HEK293T (cell line): ENCODE measurements around the gene ACP3.

Source experiments
- CTCF ChIA-PET: fragments of 350-600 bp; formaldehyde crosslinking; extraction: SDS; loops from one replicate; lab custom pipeline; 2021; ENCODE audit warnings: antibody characterized with exemption, inconsistent platforms; lab: Yijun Ruan, JAX
- POLR2A ChIA-PET: fragments of 350-600 bp; formaldehyde crosslinking; extraction: SDS; loops from one replicate; lab custom pipeline; 2020; ENCODE audit warnings: antibody characterized with exemption, inconsistent platforms; lab: Yijun Ruan, JAX
- DNase-seq: peaks from one replicate; pipeline ENCODE4 v3.0.0; 2012; ENCODE audit warnings: mixed read lengths; ENCODE audit errors: extremely low spot score
- ARNT ChIP-seq: fragments of 450-650 bp; IDR thresholded peaks from 2 replicates; pipeline ENCODE4 v1.6.1; 2017; ENCODE audit warnings: mild to moderate bottlenecking
- BHLHE40 ChIP-seq: fragments of 450-650 bp; IDR thresholded peaks from 2 replicates; pipeline ENCODE4 v1.6.1; 2016; ENCODE audit warnings: mild to moderate bottlenecking, moderate library complexity, borderline replicate concordance
- CTBP1 ChIP-seq: fragments of 450-650 bp; IDR thresholded peaks from 2 replicates; pipeline ENCODE4 v1.6.1; 2016; ENCODE audit warnings: borderline replicate concordance
- ELF4 ChIP-seq: fragments of 450-650 bp; IDR thresholded peaks from 2 replicates; pipeline ENCODE4 v1.6.1; 2017; ENCODE audit warnings: antibody characterized with exemption
- FOXA1 ChIP-seq: fragments of 450-650 bp; IDR thresholded peaks from 2 replicates; pipeline ENCODE4 v1.6.1; 2016; ENCODE audit warnings: mild to moderate bottlenecking
- FOXK2 ChIP-seq: fragments of 450-650 bp; IDR thresholded peaks from 2 replicates; pipeline ENCODE4 v1.6.1; 2016; ENCODE audit warnings: mild to moderate bottlenecking
- FOXM1 ChIP-seq: fragments of 450-650 bp; IDR thresholded peaks from 2 replicates; pipeline ENCODE4 v1.6.1; 2017; ENCODE audit warnings: mild to moderate bottlenecking, borderline replicate concordance
- HDGF ChIP-seq: fragments of 450-650 bp; IDR thresholded peaks from 2 replicates; pipeline ENCODE4 v1.6.1; 2017; ENCODE audit warnings: antibody characterized with exemption, borderline replicate concordance
- L3MBTL2 ChIP-seq: fragments of 450-650 bp; conservative IDR thresholded peaks from 2 replicates; pipeline ENCODE4 v1.6.1; 2016; ENCODE audit warnings: mild to moderate bottlenecking
- LEF1 ChIP-seq: fragments of 450-650 bp; IDR thresholded peaks from 2 replicates; pipeline ENCODE4 v1.6.1; 2017; ENCODE audit warnings: mild to moderate bottlenecking, borderline replicate concordance
- NFRKB ChIP-seq: fragments of 450-650 bp; IDR thresholded peaks from 2 replicates; pipeline ENCODE4 v1.6.1; 2016; ENCODE audit warnings: mild to moderate bottlenecking, moderate library complexity
- PKNOX1 ChIP-seq: fragments of 450-650 bp; IDR thresholded peaks from 2 replicates; pipeline ENCODE4 v1.6.1; 2016
- SP1 ChIP-seq: fragments of 450-650 bp; IDR thresholded peaks from 2 replicates; pipeline ENCODE4 v1.6.1; 2017
- SUZ12 ChIP-seq: fragments of 450-650 bp; IDR thresholded peaks from 2 replicates; pipeline ENCODE4 v1.6.1; 2016; ENCODE audit warnings: mild to moderate bottlenecking
- TARDBP ChIP-seq: fragments of 450-650 bp; IDR thresholded peaks from 2 replicates; pipeline ENCODE4 v1.6.1; 2016
- ZNF384 ChIP-seq: fragments of 450-650 bp; IDR thresholded peaks from 2 replicates; pipeline ENCODE4 v1.6.1; 2016

Gene ACP3

GRCh38 chr3:132311841-132312240 lies 5.4 kb upstream of the ACP3 start:
- ChIA-PET CTCF (interaction anchor here (1.4 kb wide), 1 partner anchor 31 kb away, joined by 5 read pairs; no protein-coding TSS in a partner anchor), POLR2A (no interaction called here)
- no peak for DNase-seq
- TF ChIP-seq NFRKB, result no peak
- no peak for TF ChIP-seq HDGF
- no peak for TF ChIP-seq FOXA1
- TF ChIP-seq LEF1, result no peak
- no peak for TF ChIP-seq FOXM1
- no peak for TF ChIP-seq TARDBP
- TF ChIP-seq ZNF384, result no peak

- ChIA-PET POLR2A (no interaction called here), CTCF (no interaction called here)
- no peak for DNase-seq
- TF ChIP-seq ELF4 (no peak), FOXK2 (no peak), TARDBP (no peak)
Observed at GRCh38 chr3:132315851-132316250, 1.4 kb upstream of the ACP3 start.

- ChIA-PET POLR2A (interaction anchor here (0.8 kb wide), 1 partner anchor 99 kb away, joined by 3 read pairs; the partner anchor contains the start of gene DNAJC13), CTCF (interaction anchor here (0.9 kb wide), 1 partner anchor 24 kb away, joined by 4 read pairs; no protein-coding TSS in a partner anchor)
- no peak for DNase-seq
- TF ChIP-seq CTBP1 (no peak), ZNF384 (no peak), ARNT (no peak), TARDBP (no peak), LEF1 (no peak), ELF4 (no peak), FOXM1 (no peak), NFRKB (no peak), SUZ12 (no peak), BHLHE40 (no peak), HDGF (no peak)
Observed at GRCh38 chr3:132318451-132318850, 1.2 kb downstream of the ACP3 start.

- TF ChIP-seq FOXA1 (no peak), TARDBP (no peak), SUZ12 (no peak), BHLHE40 (no peak), PKNOX1 (no peak), ZNF384 (no peak), CTBP1 (no peak), ARNT (no peak), L3MBTL2 (no peak), FOXK2 (no peak), ELF4 (no peak), NFRKB (no peak), LEF1 (no peak), HDGF (no peak), SP1 (no peak), FOXM1 (no peak)
- ChIA-PET POLR2A (no interaction called here), CTCF (interaction anchor here (0.6 to 1.1 kb wide), 3 partner anchors 22 to 78 kb away, joined by 3 read pairs; no protein-coding TSS in a partner anchor)
- no peak for DNase-seq
Observed at GRCh38 chr3:132321304-132321703, 4.1 kb downstream of the ACP3 start.

GRCh38 chr3:132325103-132325606 lies 7.9 kb downstream of the ACP3 start:
- POLR2A ChIA-PET, result no interaction called here
- CTCF ChIA-PET, result no interaction called here
- no peak for DNase-seq
- TF ChIP-seq L3MBTL2, result no peak
- no peak for TF ChIP-seq SUZ12
- no peak for TF ChIP-seq BHLHE40
- TF ChIP-seq HDGF, result no peak
- no peak for TF ChIP-seq NFRKB
- no peak for TF ChIP-seq FOXK2
- no peak for TF ChIP-seq FOXM1
- no peak for TF ChIP-seq PKNOX1
- TF ChIP-seq TARDBP, result no peak
- no peak for TF ChIP-seq SP1
- no peak for TF ChIP-seq FOXA1
- TF ChIP-seq CTBP1, result no peak
- no peak for TF ChIP-seq LEF1
- no peak for TF ChIP-seq ARNT
- TF ChIP-seq ZNF384, result no peak

GRCh38 chr3:132325634-132326033 lies 8.4 kb downstream of the ACP3 start:
- POLR2A ChIA-PET, result no interaction called here
- TF ChIP-seq FOXM1 (no peak), TARDBP (no peak), LEF1 (no peak), FOXK2 (no peak), SUZ12 (no peak), BHLHE40 (no peak), ARNT (no peak), ELF4 (no peak), ZNF384 (no peak), CTBP1 (no peak), SP1 (no peak), FOXA1 (no peak), NFRKB (no peak), L3MBTL2 (no peak), HDGF (no peak), PKNOX1 (no peak)
- CTCF ChIA-PET, result no interaction called here
- no peak for DNase-seq
